ENCODE measurements around the gene PADI6. TPM values are rescaled to one million over a fixed set of nuclear protein-coding genes. Genes with fewer than 3 reads are reported as not detected.

PADI6 gene
- total and polyA plus RNA-seq, 9 of the 15 experiments (the other 6 are each of a cell fraction or from before 2014, with no cell fraction given): not detected

DNA sequence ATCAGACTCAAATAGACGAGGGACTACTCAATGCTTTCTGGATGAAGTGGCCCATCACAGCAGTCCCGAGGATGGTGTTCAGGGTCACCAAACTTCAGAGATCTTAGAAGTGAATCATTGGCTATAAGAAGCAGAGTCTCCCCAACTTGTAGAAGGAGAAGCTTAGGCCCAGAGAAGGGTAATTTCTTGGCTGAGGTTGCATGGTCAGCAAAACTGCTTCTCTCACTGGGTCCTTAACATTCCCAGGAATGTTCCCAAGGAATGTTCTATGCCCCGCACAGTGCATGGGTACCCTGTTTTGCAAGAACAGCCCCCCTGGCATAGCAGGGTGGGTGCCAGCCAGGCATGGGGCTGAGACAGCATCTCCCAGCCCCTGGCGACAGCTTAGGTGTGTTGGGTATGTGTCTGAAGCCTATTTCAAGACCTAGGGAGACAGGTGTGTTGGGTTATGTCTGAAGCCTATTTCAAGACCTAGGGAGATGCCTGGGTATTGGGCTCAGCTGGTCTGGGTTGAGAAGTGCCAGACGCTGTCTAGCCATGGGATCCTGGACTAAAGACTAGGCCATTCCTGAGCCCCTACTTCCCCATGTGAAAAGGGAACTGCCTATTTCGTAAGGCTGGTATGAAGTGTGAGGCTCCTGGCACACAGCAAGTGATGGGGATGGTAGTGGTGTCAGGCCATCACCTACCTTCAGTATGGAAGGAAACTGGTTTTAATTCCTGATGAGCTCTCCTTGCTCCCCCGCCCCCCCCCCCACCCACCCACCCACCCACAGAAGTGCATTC is 26.1 kb downstream of the PADI6 start:
- 48% methylated on average over 6 of the region's 7 CpGs for WGBS (ENCODE audit: insufficient coverage, low coverage, missing lambda C conversion rate)
- intact Hi-C loops (cut with micrococcal nuclease) (no loop called here), in situ Hi-C loops (cut with MboI) (no loop called here)
- peaks cover 3% of the 10 kb centered on the region; the same call in 1 of the 2 replicates for H4K20me1 ChIP-seq (replicated peaks; ENCODE audit: control insufficient read depth, insufficient read depth, low read length)
- no peak overlapping the region for H3K4me2 ChIP-seq (ENCODE audit: insufficient read depth, low read length)
- H2AFZ ChIP-seq (ENCODE audit: low read depth, low read length): peak overlapping the region; percentile 57; the same call in 1 of the 2 replicates
- no peak for ATAC-seq
- no peak overlapping the region for H3K4me3 ChIP-seq
- ChIA-PET POLR2A (interaction anchor here (0.6 to 2.6 kb wide), 5 partner anchors 8 to 208 kb away, joined by 3 to 18 read pairs (median 3); no protein-coding TSS in a partner anchor), CTCF (ENCODE audit: low intra/inter-chr PET ratio) (interaction anchor here (0.6 kb wide), 1 partner anchor 42 kb away, joined by 3 read pairs; no protein-coding TSS in a partner anchor)
- TF ChIP-seq ZNF316 (IDR thresholded peaks at IDR 0.05) (peak; percentile 87), MAFG (tag; conservative IDR thresholded peaks at IDR 0.05) (peak; percentile 65), SPI1 (IDR thresholded peaks at IDR 0.05; ENCODE audit: borderline replicate concordance, low read depth, low read length) (peak; percentile 41; the same call in 1 of the 2 replicates), U2AF2 (optimal IDR thresholded peaks at IDR 0.05; ENCODE audit: low read depth, low read length) (no peak), MAFK (IDR thresholded peaks at IDR 0.05; ENCODE audit: low read length) (peak; percentile 52; the same call in 1 of the 2 replicates), CBX3 (IDR thresholded peaks at IDR 0.05; ENCODE audit: borderline replicate concordance in 1 of 2, low read length in 2 of 2) (no peak), C11orf30 (IDR thresholded peaks at IDR 0.05; ENCODE audit: low read depth) (peak; percentile 78), MAFF (IDR thresholded peaks at IDR 0.05; ENCODE audit: low read length) (peak; percentile 45), ZNF324 (CRISPR knock-in tag; IDR thresholded peaks at IDR 0.05) (no peak)
- H3K4me1 ChIP-seq (replicated peaks in 1 of 2; ENCODE audit: control insufficient read depth in 2 of 2, insufficient read depth in 2 of 2, low read length in 2 of 2): peaks cover 17 to 34% of the 10 kb centered on the region in 2 experiments; a peak in 4 of 5 replicates
- H3K9me3 ChIP-seq (replicated peaks; ENCODE audit: control insufficient read depth, insufficient read depth, low read depth, low read length): no peaks in the 10 kb centered on the region
- H3K9ac ChIP-seq (ENCODE audit: insufficient read depth in 1 of 2, low read depth in 2 of 2, low read length in 2 of 2): no peak overlapping the region
- BruUV-seq (replicated peaks): no TSS peak
- no peak for DNase-seq (ENCODE audit: extremely low read depth in 1 of 4, low spot score in 3 of 4)
- H3K9me1 ChIP-seq (ENCODE audit: control insufficient read depth, insufficient read depth, low read length): no peaks in the 10 kb centered on the region
- no peak overlapping the region for H3K27ac ChIP-seq (ENCODE audit: extremely low read depth, low read depth, low read length)
- peaks cover 13 to 18% of the 10 kb centered on the region in 2 experiments; a peak in 4 of 5 replicates for H3K27me3 ChIP-seq (ENCODE audit: control insufficient read depth in 2 of 2, insufficient read depth in 2 of 2, low read length in 2 of 2)
- H3K79me2 ChIP-seq (ENCODE audit: control insufficient read depth, insufficient read depth, low read length): no peaks in the 10 kb centered on the region
- no peak for FAIRE-seq
- H3K36me3 ChIP-seq (ENCODE audit: control insufficient read depth, insufficient read depth, low read length): no peaks in the 10 kb centered on the region
